Hepatocyte (in vitro differentiated cells): Measurements from ENCODE around the gene SSBP3.

Source experiments
- EZH2 ChIP-seq: fragments of 200-600 bp; sonication (generic); IDR thresholded peaks from 2 replicates; pipeline ENCODE4 v1.6.1; 2016; ENCODE audit warnings: antibody characterized with exemption, mild to moderate bottlenecking, borderline replicate concordance
- EZH2phosphoT487 ChIP-seq: fragments of 200-600 bp; sonication (generic); IDR thresholded peaks from one replicate; pipeline ENCODE4 v1.6.1; 2018; ENCODE audit warnings: antibody characterized with exemption, mild to moderate bottlenecking, low read depth, moderate library complexity; ENCODE audit not compliant: unreplicated experiment, severe bottlenecking
- TF ChIP-seq, protein P1 (sequence below): fragments of 200-600 bp; sonication (generic); IDR thresholded peaks from 2 replicates; pipeline ENCODE4 v1.5.1; 2016; ENCODE audit warnings: antibody characterized with exemption, mild to moderate bottlenecking; ENCODE audit not compliant: poor library complexity

DNA sequence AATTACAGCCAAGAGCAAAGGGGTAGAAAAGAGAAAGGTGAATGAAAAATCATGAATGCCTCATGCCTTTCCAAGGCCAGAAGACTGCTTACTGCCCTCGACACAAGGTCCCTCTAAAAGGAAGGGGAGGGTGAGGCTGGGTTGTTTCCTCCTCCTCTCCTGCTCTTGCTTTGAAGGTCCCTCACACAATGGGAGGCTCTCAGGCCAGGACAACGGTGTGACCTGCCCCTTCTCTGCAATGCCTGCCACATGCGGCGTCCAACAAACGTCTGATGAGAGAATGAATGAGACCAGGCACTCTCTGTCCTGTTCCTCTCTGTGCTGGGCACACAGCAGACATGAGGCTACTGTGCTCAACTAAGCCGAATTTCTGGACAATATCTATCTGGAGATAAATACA lies 51.3 kb downstream of the SSBP3 start:
- TF ChIP-seq, protein P1, sequence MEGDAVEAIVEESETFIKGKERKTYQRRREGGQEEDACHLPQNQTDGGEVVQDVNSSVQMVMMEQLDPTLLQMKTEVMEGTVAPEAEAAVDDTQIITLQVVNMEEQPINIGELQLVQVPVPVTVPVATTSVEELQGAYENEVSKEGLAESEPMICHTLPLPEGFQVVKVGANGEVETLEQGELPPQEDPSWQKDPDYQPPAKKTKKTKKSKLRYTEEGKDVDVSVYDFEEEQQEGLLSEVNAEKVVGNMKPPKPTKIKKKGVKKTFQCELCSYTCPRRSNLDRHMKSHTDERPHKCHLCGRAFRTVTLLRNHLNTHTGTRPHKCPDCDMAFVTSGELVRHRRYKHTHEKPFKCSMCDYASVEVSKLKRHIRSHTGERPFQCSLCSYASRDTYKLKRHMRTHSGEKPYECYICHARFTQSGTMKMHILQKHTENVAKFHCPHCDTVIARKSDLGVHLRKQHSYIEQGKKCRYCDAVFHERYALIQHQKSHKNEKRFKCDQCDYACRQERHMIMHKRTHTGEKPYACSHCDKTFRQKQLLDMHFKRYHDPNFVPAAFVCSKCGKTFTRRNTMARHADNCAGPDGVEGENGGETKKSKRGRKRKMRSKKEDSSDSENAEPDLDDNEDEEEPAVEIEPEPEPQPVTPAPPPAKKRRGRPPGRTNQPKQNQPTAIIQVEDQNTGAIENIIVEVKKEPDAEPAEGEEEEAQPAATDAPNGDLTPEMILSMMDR, result no peak
- TF ChIP-seq EZH2phosphoT487, result no peak
- TF ChIP-seq EZH2, result no peak
